ENCODE data around the gene ATG10. TPM values are rescaled to one million over a fixed set of nuclear protein-coding genes. Genes with fewer than 3 reads are reported as not detected.

The ATG10 gene
- total and polyA plus RNA-seq, 11 donors: 2.7 to 10.7 (median 5.7) TPM

GRCh38 chr5:82156874-82157273 is 185.1 kb downstream of the ATG10 start:
- intact Hi-C loops (cut with DNase I): no loop called here
- WGBS, 4 donors: 79 to 97% (median 87%) methylated on average over 4 of the region's 4 CpGs
- no peak for ATAC-seq

GRCh38 chr5:82158755-82159413 is 187.1 kb downstream of the ATG10 start:
- H3K27ac ChIP-seq: no peak overlapping the region
- no peak for TF ChIP-seq CTCF (IDR thresholded peaks at IDR 0.05)
- no peak for TF ChIP-seq POLR2A (IDR thresholded peaks at IDR 0.05)
- H3K36me3 ChIP-seq: no peaks in the 10 kb centered on the region
- H3K4me1 ChIP-seq: peaks cover 0 to 2% (median 0%) of the 10 kb centered on the region in 12 donors
- H3K9me3 ChIP-seq: no peaks in the 10 kb centered on the region
- intact Hi-C loops (cut with DNase I): no loop called here
- no peak for ATAC-seq
- H3K27me3 ChIP-seq: no peaks in the 10 kb centered on the region
- H3K4me3 ChIP-seq: no peak overlapping the region
- WGBS, 4 donors: 98 to 99% (median 98%) methylated on average over 3 of the region's 3 CpGs
- DNase-seq: no peak

More at GRCh38 chr5:82156874-82157273, 185.1 kb downstream of the ATG10 start:
- no peaks in the 10 kb centered on the region for H3K9me3 ChIP-seq
- H3K27ac ChIP-seq: no peak overlapping the region
- TF ChIP-seq POLR2A (IDR thresholded peaks at IDR 0.05) (no peak), CTCF (IDR thresholded peaks at IDR 0.05) (no peak)
- DNase-seq: no peak
- H3K4me3 ChIP-seq: no peak overlapping the region
- H3K36me3 ChIP-seq: no peaks in the 10 kb centered on the region
- H3K4me1 ChIP-seq: no peaks in the 10 kb centered on the region
- no peaks in the 10 kb centered on the region for H3K27me3 ChIP-seq

GRCh38 chr5:82160948-82161347 is 189.1 kb downstream of the ATG10 start:
- Histone ChIP-seq H3K4me1 (peaks cover 0 to 23% (median 12%) of the 10 kb centered on the region in 12 donors), H3K36me3 (no peaks in the 10 kb centered on the region), H3K9me3 (no peaks in the 10 kb centered on the region), H3K27me3 (no peaks in the 10 kb centered on the region), H3K27ac (no peak overlapping the region), H3K4me3 (no peak overlapping the region)
- intact Hi-C loops (cut with DNase I): loop anchor here in 8 of 10 donors (5.0 to 10.0 kb wide), 10 partner anchors 186 to 734 kb away; partner anchors contain the start of genes SSBP2 (in 2 of the 8) and ATG10 (in 1 of the 8)
- DNase-seq (no peak), ATAC-seq (no peak)
- TF ChIP-seq CTCF (IDR thresholded peaks at IDR 0.05) (no peak), POLR2A (IDR thresholded peaks at IDR 0.05) (no peak)

GRCh38 chr5:82162573-82162972 is 190.8 kb downstream of the ATG10 start:
- no peak for TF ChIP-seq POLR2A (IDR thresholded peaks at IDR 0.05)
- no peak for TF ChIP-seq CTCF (IDR thresholded peaks at IDR 0.05)
- H3K4me1 ChIP-seq: peaks cover 0 to 26% (median 12%) of the 10 kb centered on the region in 12 donors
- H3K27ac ChIP-seq: no peak overlapping the region
- intact Hi-C loops (cut with DNase I): loop anchor here in 8 of 10 donors (5.0 to 10.0 kb wide), 10 partner anchors 188 to 735 kb away; partner anchors contain the start of genes SSBP2 (in 2 of the 8) and ATG10 (in 1 of the 8)
- WGBS, 4 donors: 85 to 94% (median 91%) methylated on average over 4 of the region's 4 CpGs
- H3K4me3 ChIP-seq: no peak overlapping the region
- no peaks in the 10 kb centered on the region for H3K9me3 ChIP-seq
- no peak for DNase-seq
- ATAC-seq: no peak
- H3K36me3 ChIP-seq: no peaks in the 10 kb centered on the region
- H3K27me3 ChIP-seq: no peaks in the 10 kb centered on the region

All from heart left ventricle (tissue), 16 donors.